Keratinocyte (primary cell): Measurements from ENCODE around the gene CNNM3. TPM values are rescaled to one million over a fixed set of nuclear protein-coding genes. Genes with fewer than 3 reads are reported as not detected.

Experiments
- DNase-seq: peaks from one replicate; pipeline ENCODE4 v3.0.0-alpha.2; 2011; ENCODE audit warnings: low read depth, missing footprints, low spot score
- FAIRE-seq: peaks from 2 replicates; lab custom pipeline; 2011; peaks lifted over from hg19 to GRCh38; lab: Jason Lieb, UNC
- H2AFZ ChIP-seq: 2 replicates; pipeline ENCODE4 v1.6.0; 2012; ENCODE audit warnings: low read length, control low read depth, inconsistent platforms; ENCODE audit not compliant: control insufficient read depth
- H3K27ac ChIP-seq: 2 replicates; pipeline ENCODE4 v1.5.1; 2011; ENCODE audit warnings: low read length; ENCODE audit not compliant: control insufficient read depth, insufficient read depth
- H3K27me3 ChIP-seq: 3 replicates; pipeline ENCODE4 v1.6.0; 2011; ENCODE audit warnings: low read length; ENCODE audit not compliant: control insufficient read depth, insufficient read depth; ENCODE audit errors: extremely low read depth
- H3K36me3 ChIP-seq, 2 experiments: 2 replicates in 1 of 2; 3 replicates in 1 of 2; pipeline ENCODE4 v1.5.1; 2011; ENCODE audit warnings: low read length in 2 of 2, mild to moderate bottlenecking in 1 of 2; ENCODE audit not compliant: control insufficient read depth in 2 of 2, insufficient read depth in 2 of 2; ENCODE audit errors: extremely low read depth in 1 of 2
- H3K4me1 ChIP-seq: 3 replicates; pipeline ENCODE4 v1.5.1; 2011; ENCODE audit warnings: low read length; ENCODE audit not compliant: control insufficient read depth, insufficient read depth; ENCODE audit errors: extremely low read depth
- H3K4me2 ChIP-seq: 3 replicates; pipeline ENCODE4 v1.6.0; 2011; ENCODE audit warnings: low read depth, low read length; ENCODE audit not compliant: control insufficient read depth, insufficient read depth; ENCODE audit errors: extremely low read depth
- H3K4me3 ChIP-seq, 3 experiments: fragments of 200-600 bp in 1 of 3; sonication (generic) in 1 of 3; 2 replicates in 2 of 3; 3 replicates in 1 of 3; pipeline ENCODE4 v1.5.1; 2011 to 2016; ENCODE audit warnings: low read length in 3 of 3, mild to moderate bottlenecking in 3 of 3, control low read depth in 2 of 3, inconsistent platforms in 1 of 3, low read depth in 1 of 3, mixed read lengths in 1 of 3, mixed run types in 1 of 3, moderate library complexity in 1 of 3; ENCODE audit not compliant: control insufficient read depth in 2 of 3, insufficient read depth in 2 of 3; ENCODE audit errors: extremely low read depth in 1 of 3
- H3K79me2 ChIP-seq: 2 replicates; pipeline ENCODE4 v1.6.0; 2012; ENCODE audit warnings: low read length; ENCODE audit not compliant: control insufficient read depth, insufficient read depth
- H3K9ac ChIP-seq: 3 replicates; pipeline ENCODE4 v1.6.0; 2011; ENCODE audit warnings: low read length; ENCODE audit not compliant: control insufficient read depth, insufficient read depth; ENCODE audit errors: extremely low read depth
- H3K9me1 ChIP-seq: 3 replicates; pipeline ENCODE4 v1.6.0; 2011; ENCODE audit warnings: low read length; ENCODE audit not compliant: control insufficient read depth, insufficient read depth; ENCODE audit errors: extremely low read depth
- H3K9me3 ChIP-seq: 2 replicates; pipeline ENCODE4 v1.5.1; 2012; ENCODE audit warnings: low read depth, low read length; ENCODE audit not compliant: control insufficient read depth
- H4K20me1 ChIP-seq: 3 replicates; pipeline ENCODE4 v1.6.0; 2011; ENCODE audit warnings: low read length; ENCODE audit not compliant: control insufficient read depth, insufficient read depth; ENCODE audit errors: extremely low read depth
- EZH2 ChIP-seq: IDR thresholded peaks from one replicate; pipeline ENCODE4 v1.6.1; 2012; ENCODE audit warnings: inconsistent platforms, mild to moderate bottlenecking, low read length, moderate library complexity
- dilution Hi-C: fragments of 300-500 bp; cut with MboI; formaldehyde crosslinking; loops from one replicate; pipeline ENCODE4 v1.7.0; 2020; ENCODE audit warnings: low sequenced_read_pairs; ENCODE audit not compliant: extremely low pct_ligation_motif_present
- polyA plus RNA-seq, 5 experiments: library from polyadenylated mRNA; depleted of rRNA in 3 of 5; stranded (reverse) in 3 of 5; stranded (forward) in 1 of 5; unstranded in 1 of 5; fragments of >200 nt; gene quantifications; 1 replicate in 1 of 5; 2 replicates in 3 of 5; 3 replicates in 1 of 5; pipeline versions ENCODE4 v1.2.1 to v1.2.3, GENCODE V29; 2011 to 2012; ENCODE audit warnings: missing spikeins in 2 of 5, low read depth in 1 of 5, low replicate concordance in 1 of 5
- TF ChIP-seq, protein P1 (sequence below), 3 experiments: IDR thresholded peaks in 1 of 3; conservative IDR thresholded peaks in 1 of 3; optimal IDR thresholded peaks in 1 of 3; 2 replicates in 2 of 3; 3 replicates in 1 of 3; pipeline versions ENCODE3 to v1.5.1; 2011; ENCODE audit warnings: low read length in 3 of 3, mild to moderate bottlenecking in 3 of 3, moderate library complexity in 2 of 3, control low read depth in 1 of 3, inconsistent platforms in 1 of 3; ENCODE audit not compliant: insufficient read depth in 2 of 3; ENCODE audit errors: extremely low read depth in 1 of 3

CNNM3 gene
- polyA plus RNA-seq, 1 donor (not counting 4 experiments of a cell fraction or from before 2014, with no cell fraction given): 2.3 TPM

DNA sequence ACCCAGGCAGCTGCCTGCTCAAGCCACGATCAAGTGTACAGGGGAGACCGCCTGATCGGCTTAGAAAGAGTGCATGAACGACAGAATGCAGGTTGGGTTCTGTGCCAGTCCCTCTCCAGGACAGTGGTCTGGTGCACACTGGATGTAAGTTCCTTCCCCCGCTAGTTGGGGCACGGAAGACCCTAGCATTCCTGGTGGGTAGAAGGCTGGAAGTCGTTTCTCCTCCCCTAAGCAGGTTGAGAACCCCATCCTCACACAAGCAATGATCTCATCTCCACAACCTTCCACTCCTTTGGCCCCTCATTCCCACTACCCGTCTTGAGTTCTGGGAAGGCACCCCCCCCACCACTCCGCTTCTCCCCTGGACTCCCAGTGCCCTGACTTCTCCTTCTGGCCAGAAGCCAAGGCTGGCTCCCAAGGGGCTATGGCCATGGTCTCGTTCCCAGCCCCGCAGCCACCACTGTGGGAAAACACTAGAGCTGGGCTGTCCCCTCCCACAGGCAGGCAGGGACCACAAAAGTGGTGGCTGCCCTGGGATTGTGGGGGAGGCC is 43.1 kb downstream of the CNNM3 start:
- Histone ChIP-seq H3K4me3 (no peak overlapping the region), H3K9ac (no peak overlapping the region), H4K20me1 (no peaks in the 10 kb centered on the region), H3K4me2 (no peak overlapping the region), H3K27me3 (no peaks in the 10 kb centered on the region), H3K9me1 (no peaks in the 10 kb centered on the region), H2AFZ (no peak overlapping the region), H3K79me2 (peaks cover 8% of the 10 kb centered on the region), H3K4me1 (peaks cover 17% of the 10 kb centered on the region), H3K36me3 (peaks cover 11 to 24% of the 10 kb centered on the region in 2 experiments), H3K27ac (no peak overlapping the region), H3K9me3 (no peaks in the 10 kb centered on the region)
- FAIRE-seq (no peak), DNase-seq (no peak)
- TF ChIP-seq, protein P1, sequence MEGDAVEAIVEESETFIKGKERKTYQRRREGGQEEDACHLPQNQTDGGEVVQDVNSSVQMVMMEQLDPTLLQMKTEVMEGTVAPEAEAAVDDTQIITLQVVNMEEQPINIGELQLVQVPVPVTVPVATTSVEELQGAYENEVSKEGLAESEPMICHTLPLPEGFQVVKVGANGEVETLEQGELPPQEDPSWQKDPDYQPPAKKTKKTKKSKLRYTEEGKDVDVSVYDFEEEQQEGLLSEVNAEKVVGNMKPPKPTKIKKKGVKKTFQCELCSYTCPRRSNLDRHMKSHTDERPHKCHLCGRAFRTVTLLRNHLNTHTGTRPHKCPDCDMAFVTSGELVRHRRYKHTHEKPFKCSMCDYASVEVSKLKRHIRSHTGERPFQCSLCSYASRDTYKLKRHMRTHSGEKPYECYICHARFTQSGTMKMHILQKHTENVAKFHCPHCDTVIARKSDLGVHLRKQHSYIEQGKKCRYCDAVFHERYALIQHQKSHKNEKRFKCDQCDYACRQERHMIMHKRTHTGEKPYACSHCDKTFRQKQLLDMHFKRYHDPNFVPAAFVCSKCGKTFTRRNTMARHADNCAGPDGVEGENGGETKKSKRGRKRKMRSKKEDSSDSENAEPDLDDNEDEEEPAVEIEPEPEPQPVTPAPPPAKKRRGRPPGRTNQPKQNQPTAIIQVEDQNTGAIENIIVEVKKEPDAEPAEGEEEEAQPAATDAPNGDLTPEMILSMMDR (optimal IDR thresholded peaks at IDR 0.05 in 1 of 3, IDR thresholded peaks at IDR 0.05 in 1 of 3, conservative IDR thresholded peaks at IDR 0.05 in 1 of 3; ENCODE audit: extremely low read depth in 1 of 3, insufficient read depth in 2 of 3, low read length in 3 of 3): no peak
- no peak for TF ChIP-seq EZH2
- dilution Hi-C loops: no loop called here

DNA sequence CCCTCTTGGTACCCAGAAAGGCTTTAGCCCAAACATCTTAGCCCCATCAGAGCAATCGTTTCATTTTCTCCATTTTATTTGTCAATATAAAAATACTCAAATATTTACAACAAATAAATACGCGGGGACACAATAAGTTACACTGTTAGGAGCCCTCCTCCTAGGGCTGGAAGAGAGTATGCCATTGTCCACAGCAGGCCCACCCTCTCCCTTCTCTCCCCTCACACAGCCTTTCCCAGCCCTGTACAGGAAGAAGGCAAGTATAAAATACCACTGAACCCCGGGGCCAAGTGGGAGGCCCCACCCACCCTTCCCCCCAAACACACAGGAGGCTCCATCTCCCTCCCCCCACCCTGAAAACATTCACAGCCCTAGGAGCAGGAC is 43.6 kb downstream of the CNNM3 start:
- no peak overlapping the region for H3K4me3 ChIP-seq
- H3K9ac ChIP-seq: no peak overlapping the region
- dilution Hi-C loops: no loop called here
- peaks cover 8% of the 10 kb centered on the region for H3K79me2 ChIP-seq
- H3K9me1 ChIP-seq: no peaks in the 10 kb centered on the region
- H2AFZ ChIP-seq: no peak overlapping the region
- H3K4me1 ChIP-seq: peaks cover 16% of the 10 kb centered on the region
- H3K27ac ChIP-seq: no peak overlapping the region
- FAIRE-seq (no peak), DNase-seq (no peak)
- H3K9me3 ChIP-seq: no peaks in the 10 kb centered on the region
- peaks cover 16 to 29% of the 10 kb centered on the region in 2 experiments for H3K36me3 ChIP-seq
- TF ChIP-seq, protein P1 (optimal IDR thresholded peaks at IDR 0.05 in 1 of 3, IDR thresholded peaks at IDR 0.05 in 1 of 3, conservative IDR thresholded peaks at IDR 0.05 in 1 of 3; ENCODE audit: extremely low read depth in 1 of 3, insufficient read depth in 2 of 3, low read length in 3 of 3): no peak
- no peak for TF ChIP-seq EZH2
- no peaks in the 10 kb centered on the region for H3K27me3 ChIP-seq
- no peaks in the 10 kb centered on the region for H4K20me1 ChIP-seq
- H3K4me2 ChIP-seq: no peak overlapping the region
